Measurements from ENCODE around the gene ASNSD1.
A peak's percentile ranks its signal among the peaks of the same experiment; 100 is the strongest.
"Not testable (repeated sequence)": the region's sequence is repeated elsewhere in the genome, so short reads cannot be mapped to it uniquely, and the experiment has no call there.

The ASNSD1 gene

DNA sequence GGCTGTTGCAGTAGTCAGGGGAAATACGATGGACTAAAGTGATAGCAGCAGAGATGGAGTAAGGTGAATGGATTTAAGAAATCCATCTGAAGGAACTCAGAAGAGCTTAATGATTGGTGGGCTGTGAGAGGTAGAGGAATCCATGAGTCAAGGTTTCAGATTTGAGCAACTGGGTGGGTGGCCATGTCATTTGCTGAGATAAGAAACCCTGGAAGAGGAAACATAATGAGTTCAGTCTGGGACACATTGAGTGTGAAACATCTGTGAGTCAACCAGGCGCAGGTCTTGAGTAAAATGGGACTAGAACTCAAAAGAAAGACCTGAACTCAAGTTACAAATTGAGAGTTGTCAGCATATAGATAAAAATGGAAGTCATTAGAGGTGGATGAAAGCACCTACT is 19.7 kb upstream of the ASNSD1 start:
- TF ChIP-seq, protein P1, sequence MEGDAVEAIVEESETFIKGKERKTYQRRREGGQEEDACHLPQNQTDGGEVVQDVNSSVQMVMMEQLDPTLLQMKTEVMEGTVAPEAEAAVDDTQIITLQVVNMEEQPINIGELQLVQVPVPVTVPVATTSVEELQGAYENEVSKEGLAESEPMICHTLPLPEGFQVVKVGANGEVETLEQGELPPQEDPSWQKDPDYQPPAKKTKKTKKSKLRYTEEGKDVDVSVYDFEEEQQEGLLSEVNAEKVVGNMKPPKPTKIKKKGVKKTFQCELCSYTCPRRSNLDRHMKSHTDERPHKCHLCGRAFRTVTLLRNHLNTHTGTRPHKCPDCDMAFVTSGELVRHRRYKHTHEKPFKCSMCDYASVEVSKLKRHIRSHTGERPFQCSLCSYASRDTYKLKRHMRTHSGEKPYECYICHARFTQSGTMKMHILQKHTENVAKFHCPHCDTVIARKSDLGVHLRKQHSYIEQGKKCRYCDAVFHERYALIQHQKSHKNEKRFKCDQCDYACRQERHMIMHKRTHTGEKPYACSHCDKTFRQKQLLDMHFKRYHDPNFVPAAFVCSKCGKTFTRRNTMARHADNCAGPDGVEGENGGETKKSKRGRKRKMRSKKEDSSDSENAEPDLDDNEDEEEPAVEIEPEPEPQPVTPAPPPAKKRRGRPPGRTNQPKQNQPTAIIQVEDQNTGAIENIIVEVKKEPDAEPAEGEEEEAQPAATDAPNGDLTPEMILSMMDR (IDR thresholded peaks at IDR 0.05; ENCODE audit: low read depth, low read length): no peak
- H3K4me3 ChIP-seq (ENCODE audit: low read depth, low read length): no peak overlapping the region
- in situ Hi-C loops (cut with HindIII; ENCODE audit: low sequenced_read_pairs): no loop called here
- DNase-seq (ENCODE audit: low read depth, low spot score): no peak

DNA sequence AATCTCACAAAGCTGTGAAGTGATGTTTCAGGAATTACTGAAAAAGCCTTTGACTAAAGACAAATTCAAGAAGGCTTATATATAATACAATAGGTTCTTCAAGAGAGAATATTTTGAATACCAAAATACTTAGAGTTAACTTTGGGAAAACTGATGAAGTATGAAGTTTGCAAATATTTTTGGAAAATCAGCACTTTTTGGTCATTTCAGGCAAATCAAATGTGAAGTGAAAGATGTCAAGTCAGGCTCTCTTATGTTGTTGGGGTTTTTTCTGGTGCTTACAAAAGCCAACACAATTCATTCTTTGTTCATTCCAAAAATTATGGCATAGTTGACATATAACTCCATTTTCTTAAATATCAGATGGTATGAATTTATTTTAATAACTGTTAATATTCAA is 14.7 kb upstream of the ASNSD1 start:
- no peak for DNase-seq (ENCODE audit: low read depth, low spot score)
- in situ Hi-C loops (cut with HindIII; ENCODE audit: low sequenced_read_pairs): no loop called here
- H3K4me3 ChIP-seq (ENCODE audit: low read depth, low read length): no peak overlapping the region
- TF ChIP-seq, protein P1 (IDR thresholded peaks at IDR 0.05; ENCODE audit: low read depth, low read length): no peak

DNA sequence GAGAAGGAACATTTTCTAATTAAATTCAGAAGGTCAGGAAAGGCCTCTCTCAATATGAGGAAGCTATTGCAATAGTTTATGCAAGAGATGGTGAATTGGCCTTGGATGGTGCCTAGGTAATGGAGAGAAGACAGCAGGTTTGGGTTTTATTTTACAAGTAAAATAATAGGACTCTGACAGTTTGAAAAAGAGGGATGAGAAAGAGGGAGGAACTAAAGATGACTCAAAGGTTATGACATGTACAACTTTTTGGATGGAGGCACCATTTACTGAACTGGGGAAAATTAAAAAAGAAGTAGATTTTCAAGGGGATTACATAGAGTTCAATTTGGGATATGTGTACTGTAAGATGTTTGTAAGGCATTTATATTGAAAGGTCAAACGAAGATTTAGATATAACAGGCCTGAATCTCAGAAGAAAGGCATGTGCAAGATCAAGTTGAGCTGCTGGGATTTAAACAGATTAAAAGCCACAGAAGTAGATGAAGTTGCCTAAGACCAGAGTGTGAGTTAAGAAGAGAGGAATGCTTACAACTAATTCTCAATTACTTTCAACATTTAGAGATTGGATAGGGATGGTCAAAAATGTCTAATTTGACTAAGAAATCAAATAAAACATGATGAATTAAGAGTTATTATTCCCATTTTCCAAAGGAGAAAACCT is 12.3 kb upstream of the ASNSD1 start:
- no peak for DNase-seq (ENCODE audit: low read depth, low spot score)
- TF ChIP-seq, protein P1 (IDR thresholded peaks at IDR 0.05; ENCODE audit: low read depth, low read length): no peak
- in situ Hi-C loops (cut with HindIII; ENCODE audit: low sequenced_read_pairs): no loop called here
- no peak overlapping the region for H3K4me3 ChIP-seq (ENCODE audit: low read depth, low read length)

DNA sequence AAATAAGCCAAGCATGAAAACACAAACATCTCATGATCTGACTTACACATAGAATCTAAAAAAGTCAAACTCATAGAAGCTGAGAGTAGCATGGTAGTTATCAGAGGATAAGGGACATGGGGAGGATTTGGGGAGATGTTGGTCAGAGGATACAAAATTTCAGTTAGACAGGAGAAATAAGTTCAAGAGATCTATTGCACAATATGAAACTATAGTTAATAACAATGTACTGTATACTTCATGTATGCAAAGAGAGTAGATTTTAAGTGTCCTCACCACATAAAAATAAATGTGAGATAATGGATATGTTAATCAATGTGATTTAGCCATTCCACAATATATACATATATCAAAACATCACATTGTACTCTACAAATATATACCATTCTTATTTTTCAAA is 10.0 kb upstream of the ASNSD1 start:
- in situ Hi-C loops (cut with HindIII; ENCODE audit: low sequenced_read_pairs): no loop called here
- TF ChIP-seq, protein P1 (IDR thresholded peaks at IDR 0.05; ENCODE audit: low read depth, low read length): no peak
- DNase-seq (ENCODE audit: low read depth, low spot score): no peak
- no peak overlapping the region for H3K4me3 ChIP-seq (ENCODE audit: low read depth, low read length)

DNA sequence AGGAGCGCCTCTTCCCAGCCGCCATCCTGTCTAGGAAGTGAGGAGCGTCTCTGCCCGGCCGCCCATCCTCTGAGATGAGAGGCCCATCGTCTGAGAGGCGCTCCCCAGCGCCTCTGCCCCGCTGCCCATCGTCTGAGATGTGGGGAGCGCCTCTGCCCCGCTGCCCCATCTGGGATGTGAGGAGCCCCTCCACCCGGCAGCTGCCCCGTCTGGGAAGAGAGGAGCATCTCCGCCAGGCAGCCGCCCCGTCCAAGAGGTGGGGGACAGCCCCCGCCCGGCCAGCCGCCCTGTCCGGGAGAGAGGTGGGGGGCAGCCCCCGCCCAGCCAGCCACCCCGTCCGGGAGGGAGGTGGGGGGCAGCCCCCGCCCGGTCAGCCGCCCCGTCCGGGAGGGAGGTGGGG is 7.8 kb upstream of the ASNSD1 start:
- in situ Hi-C loops (cut with HindIII; ENCODE audit: low sequenced_read_pairs); H3K4me3 ChIP-seq (ENCODE audit: low read depth, low read length); DNase-seq (ENCODE audit: low read depth, low spot score): not testable (repeated sequence)

DNA sequence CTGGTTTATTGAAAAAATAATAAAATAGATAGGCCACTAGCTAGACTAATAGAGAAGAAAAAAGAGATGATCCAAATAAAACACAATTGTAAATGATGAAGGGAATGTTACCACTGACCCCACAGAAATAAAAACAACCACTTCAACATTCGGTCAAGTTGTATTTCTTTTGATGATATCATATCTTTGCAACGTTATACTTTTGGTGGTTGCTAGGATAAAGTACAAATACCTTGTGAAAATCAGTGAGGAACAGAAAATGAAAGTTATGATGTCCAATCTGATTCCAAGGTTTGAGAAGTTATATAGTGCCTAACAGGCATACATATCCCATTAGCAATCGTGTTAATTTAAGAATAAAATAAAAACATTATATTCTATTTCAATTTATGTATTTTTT is 6.6 kb upstream of the ASNSD1 start:
- TF ChIP-seq, protein P1 (IDR thresholded peaks at IDR 0.05; ENCODE audit: low read depth, low read length): no peak
- H3K4me3 ChIP-seq (ENCODE audit: low read depth, low read length): no peak overlapping the region
- in situ Hi-C loops (cut with HindIII; ENCODE audit: low sequenced_read_pairs): no loop called here
- peak; percentile 55 for DNase-seq (ENCODE audit: low read depth, low spot score)

DNA sequence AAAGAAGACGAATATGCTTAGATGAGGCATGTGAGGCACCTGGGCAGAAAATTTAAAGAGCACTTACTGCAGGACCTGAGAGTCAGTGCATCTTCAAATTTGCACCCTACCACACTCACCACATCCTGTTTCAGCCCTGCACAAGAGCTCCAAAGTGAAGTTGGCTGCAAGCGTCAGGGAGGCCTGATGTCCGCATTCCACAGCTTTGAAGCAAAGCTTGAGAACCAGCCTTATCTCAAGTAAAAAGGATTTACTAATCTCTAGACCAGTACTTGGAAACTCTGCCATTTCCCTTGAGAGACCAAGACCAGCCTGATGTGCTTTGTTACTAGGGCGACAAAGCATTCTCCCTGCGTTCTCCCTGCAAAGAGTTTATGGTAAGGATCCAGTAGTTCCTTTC is 3.4 kb upstream of the ASNSD1 start:
- H3K4me3 ChIP-seq (ENCODE audit: low read depth, low read length): no peak overlapping the region
- in situ Hi-C loops (cut with HindIII; ENCODE audit: low sequenced_read_pairs): no loop called here
- TF ChIP-seq, protein P1 (IDR thresholded peaks at IDR 0.05; ENCODE audit: low read depth, low read length): no peak
- DNase-seq (ENCODE audit: low read depth, low spot score): peak; percentile 33
